ENCODE data around the gene TC2N. TPM values are rescaled to one million over a fixed set of nuclear protein-coding genes. Genes with fewer than 3 reads are reported as not detected.

The TC2N gene
- total and polyA plus RNA-seq, 2 experiments from 2014 or later: 10.0 to 35.0 TPM

DNA sequence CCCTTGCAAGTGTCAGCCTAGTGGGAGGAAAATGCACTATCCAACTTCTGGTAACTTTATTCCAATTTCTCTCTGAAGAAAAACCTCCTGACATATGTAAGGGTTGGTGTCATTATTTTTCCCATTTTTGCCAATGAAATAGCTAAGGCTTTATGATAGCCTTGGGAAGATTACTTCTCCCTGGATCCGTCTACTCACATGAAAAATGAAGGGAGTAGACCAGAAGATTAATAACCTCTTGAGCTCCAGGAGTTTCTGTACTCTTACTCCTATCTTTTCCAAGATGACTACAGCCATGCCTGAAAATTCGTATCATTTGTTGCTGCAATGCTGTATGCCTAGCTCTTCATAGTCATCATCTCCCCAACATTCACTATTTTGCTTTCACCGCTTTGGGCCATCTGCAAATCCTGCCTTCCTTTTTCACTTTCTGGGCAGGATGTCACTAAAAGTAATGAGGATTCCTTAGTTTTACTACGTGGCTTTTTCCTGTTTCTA lies 18.8 kb downstream of the TC2N start:
- H3F3A ChIP-seq (replicated peaks; ENCODE audit: low read depth): no peaks in the 10 kb centered on the region
- TF ChIP-seq, protein P1, sequence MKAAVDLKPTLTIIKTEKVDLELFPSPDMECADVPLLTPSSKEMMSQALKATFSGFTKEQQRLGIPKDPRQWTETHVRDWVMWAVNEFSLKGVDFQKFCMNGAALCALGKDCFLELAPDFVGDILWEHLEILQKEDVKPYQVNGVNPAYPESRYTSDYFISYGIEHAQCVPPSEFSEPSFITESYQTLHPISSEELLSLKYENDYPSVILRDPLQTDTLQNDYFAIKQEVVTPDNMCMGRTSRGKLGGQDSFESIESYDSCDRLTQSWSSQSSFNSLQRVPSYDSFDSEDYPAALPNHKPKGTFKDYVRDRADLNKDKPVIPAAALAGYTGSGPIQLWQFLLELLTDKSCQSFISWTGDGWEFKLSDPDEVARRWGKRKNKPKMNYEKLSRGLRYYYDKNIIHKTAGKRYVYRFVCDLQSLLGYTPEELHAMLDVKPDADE (IDR thresholded peaks at IDR 0.05): no peak
- no peak for TF ChIP-seq JUNB (IDR thresholded peaks at IDR 0.05; ENCODE audit: unreplicated experiment)
- no peak for TF ChIP-seq ZNF331 (CRISPR knock-in tag; IDR thresholded peaks at IDR 0.05; ENCODE audit: low read depth)
- no peak for TF ChIP-seq POLR2AphosphoS5 (IDR thresholded peaks at IDR 0.05; ENCODE audit: low read depth)
- TF ChIP-seq ZNF114 (CRISPR knock-in tag; IDR thresholded peaks at IDR 0.05): no peak
- TF ChIP-seq EZH2phosphoT487 (IDR thresholded peaks at IDR 0.05; ENCODE audit: unreplicated experiment): no peak
- TF ChIP-seq, protein P2, sequence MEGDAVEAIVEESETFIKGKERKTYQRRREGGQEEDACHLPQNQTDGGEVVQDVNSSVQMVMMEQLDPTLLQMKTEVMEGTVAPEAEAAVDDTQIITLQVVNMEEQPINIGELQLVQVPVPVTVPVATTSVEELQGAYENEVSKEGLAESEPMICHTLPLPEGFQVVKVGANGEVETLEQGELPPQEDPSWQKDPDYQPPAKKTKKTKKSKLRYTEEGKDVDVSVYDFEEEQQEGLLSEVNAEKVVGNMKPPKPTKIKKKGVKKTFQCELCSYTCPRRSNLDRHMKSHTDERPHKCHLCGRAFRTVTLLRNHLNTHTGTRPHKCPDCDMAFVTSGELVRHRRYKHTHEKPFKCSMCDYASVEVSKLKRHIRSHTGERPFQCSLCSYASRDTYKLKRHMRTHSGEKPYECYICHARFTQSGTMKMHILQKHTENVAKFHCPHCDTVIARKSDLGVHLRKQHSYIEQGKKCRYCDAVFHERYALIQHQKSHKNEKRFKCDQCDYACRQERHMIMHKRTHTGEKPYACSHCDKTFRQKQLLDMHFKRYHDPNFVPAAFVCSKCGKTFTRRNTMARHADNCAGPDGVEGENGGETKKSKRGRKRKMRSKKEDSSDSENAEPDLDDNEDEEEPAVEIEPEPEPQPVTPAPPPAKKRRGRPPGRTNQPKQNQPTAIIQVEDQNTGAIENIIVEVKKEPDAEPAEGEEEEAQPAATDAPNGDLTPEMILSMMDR (conservative IDR thresholded peaks at IDR 0.05; ENCODE audit: low read depth in 2 of 2): no peak
- no peak for TF ChIP-seq STAT1 (IDR thresholded peaks at IDR 0.05; ENCODE audit: unreplicated experiment)
- no peak for TF ChIP-seq NANOG (IDR thresholded peaks at IDR 0.05; ENCODE audit: borderline replicate concordance)
- TF ChIP-seq, protein P3, sequence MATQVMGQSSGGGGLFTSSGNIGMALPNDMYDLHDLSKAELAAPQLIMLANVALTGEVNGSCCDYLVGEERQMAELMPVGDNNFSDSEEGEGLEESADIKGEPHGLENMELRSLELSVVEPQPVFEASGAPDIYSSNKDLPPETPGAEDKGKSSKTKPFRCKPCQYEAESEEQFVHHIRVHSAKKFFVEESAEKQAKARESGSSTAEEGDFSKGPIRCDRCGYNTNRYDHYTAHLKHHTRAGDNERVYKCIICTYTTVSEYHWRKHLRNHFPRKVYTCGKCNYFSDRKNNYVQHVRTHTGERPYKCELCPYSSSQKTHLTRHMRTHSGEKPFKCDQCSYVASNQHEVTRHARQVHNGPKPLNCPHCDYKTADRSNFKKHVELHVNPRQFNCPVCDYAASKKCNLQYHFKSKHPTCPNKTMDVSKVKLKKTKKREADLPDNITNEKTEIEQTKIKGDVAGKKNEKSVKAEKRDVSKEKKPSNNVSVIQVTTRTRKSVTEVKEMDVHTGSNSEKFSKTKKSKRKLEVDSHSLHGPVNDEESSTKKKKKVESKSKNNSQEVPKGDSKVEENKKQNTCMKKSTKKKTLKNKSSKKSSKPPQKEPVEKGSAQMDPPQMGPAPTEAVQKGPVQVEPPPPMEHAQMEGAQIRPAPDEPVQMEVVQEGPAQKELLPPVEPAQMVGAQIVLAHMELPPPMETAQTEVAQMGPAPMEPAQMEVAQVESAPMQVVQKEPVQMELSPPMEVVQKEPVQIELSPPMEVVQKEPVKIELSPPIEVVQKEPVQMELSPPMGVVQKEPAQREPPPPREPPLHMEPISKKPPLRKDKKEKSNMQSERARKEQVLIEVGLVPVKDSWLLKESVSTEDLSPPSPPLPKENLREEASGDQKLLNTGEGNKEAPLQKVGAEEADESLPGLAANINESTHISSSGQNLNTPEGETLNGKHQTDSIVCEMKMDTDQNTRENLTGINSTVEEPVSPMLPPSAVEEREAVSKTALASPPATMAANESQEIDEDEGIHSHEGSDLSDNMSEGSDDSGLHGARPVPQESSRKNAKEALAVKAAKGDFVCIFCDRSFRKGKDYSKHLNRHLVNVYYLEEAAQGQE (IDR thresholded peaks at IDR 0.05; ENCODE audit: unreplicated experiment): no peak
- TF ChIP-seq CREB1 (CRISPR knock-in tag; IDR thresholded peaks at IDR 0.05; ENCODE audit: low read depth): no peak
- TF ChIP-seq, protein P4, sequence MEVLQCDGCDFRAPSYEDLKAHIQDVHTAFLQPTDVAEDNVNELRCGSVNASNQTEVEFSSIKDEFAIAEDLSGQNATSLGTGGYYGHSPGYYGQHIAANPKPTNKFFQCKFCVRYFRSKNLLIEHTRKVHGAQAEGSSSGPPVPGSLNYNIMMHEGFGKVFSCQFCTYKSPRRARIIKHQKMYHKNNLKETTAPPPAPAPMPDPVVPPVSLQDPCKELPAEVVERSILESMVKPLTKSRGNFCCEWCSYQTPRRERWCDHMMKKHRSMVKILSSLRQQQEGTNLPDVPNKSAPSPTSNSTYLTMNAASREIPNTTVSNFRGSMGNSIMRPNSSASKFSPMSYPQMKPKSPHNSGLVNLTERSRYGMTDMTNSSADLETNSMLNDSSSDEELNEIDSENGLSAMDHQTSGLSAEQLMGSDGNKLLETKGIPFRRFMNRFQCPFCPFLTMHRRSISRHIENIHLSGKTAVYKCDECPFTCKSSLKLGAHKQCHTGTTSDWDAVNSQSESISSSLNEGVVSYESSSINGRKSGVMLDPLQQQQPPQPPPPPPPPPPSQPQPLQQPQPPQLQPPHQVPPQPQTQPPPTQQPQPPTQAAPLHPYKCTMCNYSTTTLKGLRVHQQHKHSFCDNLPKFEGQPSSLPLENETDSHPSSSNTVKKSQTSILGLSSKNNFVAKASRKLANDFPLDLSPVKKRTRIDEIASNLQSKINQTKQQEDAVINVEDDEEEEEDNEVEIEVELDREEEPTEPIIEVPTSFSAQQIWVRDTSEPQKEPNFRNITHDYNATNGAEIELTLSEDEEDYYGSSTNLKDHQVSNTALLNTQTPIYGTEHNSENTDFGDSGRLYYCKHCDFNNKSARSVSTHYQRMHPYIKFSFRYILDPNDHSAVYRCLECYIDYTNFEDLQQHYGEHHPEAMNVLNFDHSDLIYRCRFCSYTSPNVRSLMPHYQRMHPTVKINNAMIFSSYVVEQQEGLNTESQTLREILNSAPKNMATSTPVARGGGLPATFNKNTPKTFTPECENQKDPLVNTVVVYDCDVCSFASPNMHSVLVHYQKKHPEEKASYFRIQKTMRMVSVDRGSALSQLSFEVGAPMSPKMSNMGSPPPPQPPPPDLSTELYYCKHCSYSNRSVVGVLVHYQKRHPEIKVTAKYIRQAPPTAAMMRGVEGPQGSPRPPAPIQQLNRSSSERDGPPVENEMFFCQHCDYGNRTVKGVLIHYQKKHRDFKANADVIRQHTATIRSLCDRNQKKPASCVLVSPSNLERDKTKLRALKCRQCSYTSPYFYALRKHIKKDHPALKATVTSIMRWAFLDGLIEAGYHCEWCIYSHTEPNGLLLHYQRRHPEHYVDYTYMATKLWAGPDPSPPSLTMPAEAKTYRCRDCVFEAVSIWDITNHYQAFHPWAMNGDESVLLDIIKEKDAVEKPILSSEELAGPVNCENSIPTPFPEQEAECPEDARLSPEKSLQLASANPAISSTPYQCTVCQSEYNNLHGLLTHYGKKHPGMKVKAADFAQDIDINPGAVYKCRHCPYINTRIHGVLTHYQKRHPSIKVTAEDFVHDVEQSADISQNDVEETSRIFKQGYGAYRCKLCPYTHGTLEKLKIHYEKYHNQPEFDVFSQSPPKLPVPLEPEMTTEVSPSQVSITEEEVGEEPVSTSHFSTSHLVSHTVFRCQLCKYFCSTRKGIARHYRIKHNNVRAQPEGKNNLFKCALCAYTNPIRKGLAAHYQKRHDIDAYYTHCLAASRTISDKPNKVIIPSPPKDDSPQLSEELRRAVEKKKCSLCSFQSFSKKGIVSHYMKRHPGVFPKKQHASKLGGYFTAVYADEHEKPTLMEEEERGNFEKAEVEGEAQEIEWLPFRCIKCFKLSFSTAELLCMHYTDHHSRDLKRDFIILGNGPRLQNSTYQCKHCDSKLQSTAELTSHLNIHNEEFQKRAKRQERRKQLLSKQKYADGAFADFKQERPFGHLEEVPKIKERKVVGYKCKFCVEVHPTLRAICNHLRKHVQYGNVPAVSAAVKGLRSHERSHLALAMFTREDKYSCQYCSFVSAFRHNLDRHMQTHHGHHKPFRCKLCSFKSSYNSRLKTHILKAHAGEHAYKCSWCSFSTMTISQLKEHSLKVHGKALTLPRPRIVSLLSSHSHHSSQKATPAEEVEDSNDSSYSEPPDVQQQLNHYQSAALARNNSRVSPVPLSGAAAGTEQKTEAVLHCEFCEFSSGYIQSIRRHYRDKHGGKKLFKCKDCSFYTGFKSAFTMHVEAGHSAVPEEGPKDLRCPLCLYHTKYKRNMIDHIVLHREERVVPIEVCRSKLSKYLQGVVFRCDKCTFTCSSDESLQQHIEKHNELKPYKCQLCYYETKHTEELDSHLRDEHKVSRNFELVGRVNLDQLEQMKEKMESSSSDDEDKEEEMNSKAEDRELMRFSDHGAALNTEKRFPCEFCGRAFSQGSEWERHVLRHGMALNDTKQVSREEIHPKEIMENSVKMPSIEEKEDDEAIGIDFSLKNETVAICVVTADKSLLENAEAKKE (CRISPR knock-in tag; IDR thresholded peaks at IDR 0.05): no peak
- no peak for TF ChIP-seq EZH2 (IDR thresholded peaks at IDR 0.05; ENCODE audit: low read depth, unreplicated experiment)
- H3K4me3 Mint-ChIP-seq: no peak overlapping the region
- no peaks in the 10 kb centered on the region for H3K79me2 ChIP-seq (replicated peaks; ENCODE audit: insufficient read depth)
- H2AFZ ChIP-seq: no peak overlapping the region
- no peak overlapping the region for H3K4me3 ChIP-seq
- no peaks in the 10 kb centered on the region for H3K27me3 ChIP-seq (ENCODE audit: insufficient read depth)
- peaks cover 2% of the 10 kb centered on the region for H3K27me3 Mint-ChIP-seq (ENCODE audit: insufficient read depth, low read depth, poor library complexity)
- no peaks in the 10 kb centered on the region for H3K36me3 ChIP-seq (ENCODE audit: insufficient read depth)
- no peak for DNase-seq (ENCODE audit: low spot score)
- no peaks in the 10 kb centered on the region; the same call in none of the 2 replicates for H3K9me2 ChIP-seq (ENCODE audit: insufficient read depth)
- H3K27ac ChIP-seq (ENCODE audit: low read depth): no peak overlapping the region
- ATAC-seq: no peak
- no peaks in the 10 kb centered on the region for H3K36me3 Mint-ChIP-seq (ENCODE audit: low read depth)
- peaks cover 5% of the 10 kb centered on the region; the same call in 2 of the 3 replicates for H3K4me1 Mint-ChIP-seq
- H3K27ac Mint-ChIP-seq: no peak overlapping the region
- H3K9me3 Mint-ChIP-seq: no peaks in the 10 kb centered on the region
- H3K4me1 ChIP-seq (ENCODE audit: insufficient read depth): no peaks in the 10 kb centered on the region
- H3K4me2 ChIP-seq: no peak overlapping the region
- H4K20me1 ChIP-seq (replicated peaks; ENCODE audit: insufficient read depth): no peaks in the 10 kb centered on the region

Data from GM23338 (cell line).